Left hindlimb (tissue), 1 donor: ENCODE results near the gene RRP1.

ENCODE experiments used
- DNase-seq: peaks from one replicate; pipeline ENCODE4 v3.0.0-alpha.2; 2018

RRP1 gene

DNA sequence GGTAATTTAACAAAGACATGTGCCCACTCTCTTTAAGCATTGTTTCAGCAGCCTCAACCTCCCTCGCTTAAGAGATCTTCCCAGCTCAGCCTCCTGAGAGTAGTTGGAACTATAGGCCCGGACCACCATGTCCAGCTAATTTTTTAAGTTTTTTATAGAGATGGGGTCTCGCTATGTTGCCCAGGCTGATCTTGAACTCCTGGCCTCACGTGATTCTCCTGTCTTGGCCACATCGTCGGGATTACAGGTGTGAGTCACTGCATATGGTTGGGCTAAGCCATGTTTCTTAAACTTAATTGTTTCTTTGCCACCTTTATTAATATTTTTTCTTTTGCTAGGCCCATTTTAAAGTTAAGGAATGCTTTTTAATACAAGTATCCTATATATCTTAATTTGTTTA lies 57.1 kb downstream of the RRP1 start:
- no peak for DNase-seq

DNA sequence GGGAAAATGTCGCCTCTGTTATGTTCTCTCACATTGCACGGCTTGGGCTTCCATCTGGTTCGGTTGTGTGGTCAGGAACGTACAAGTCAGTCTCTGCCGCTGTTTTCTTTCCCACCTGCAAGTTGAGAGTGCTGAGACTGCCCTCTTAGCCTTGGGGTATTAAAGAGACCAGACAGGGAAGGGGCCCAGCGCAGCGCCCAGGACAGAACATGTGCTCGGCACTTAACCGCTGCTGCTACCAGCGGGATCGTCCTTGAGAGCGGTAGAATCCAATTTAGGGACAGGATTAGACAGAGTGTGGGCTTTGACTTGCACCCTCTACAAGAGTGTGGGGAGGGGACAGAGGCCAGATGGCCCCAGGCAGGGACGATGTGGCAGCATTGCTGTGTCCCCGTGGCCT lies 57.9 kb downstream of the RRP1 start:
- no peak for DNase-seq

DNA sequence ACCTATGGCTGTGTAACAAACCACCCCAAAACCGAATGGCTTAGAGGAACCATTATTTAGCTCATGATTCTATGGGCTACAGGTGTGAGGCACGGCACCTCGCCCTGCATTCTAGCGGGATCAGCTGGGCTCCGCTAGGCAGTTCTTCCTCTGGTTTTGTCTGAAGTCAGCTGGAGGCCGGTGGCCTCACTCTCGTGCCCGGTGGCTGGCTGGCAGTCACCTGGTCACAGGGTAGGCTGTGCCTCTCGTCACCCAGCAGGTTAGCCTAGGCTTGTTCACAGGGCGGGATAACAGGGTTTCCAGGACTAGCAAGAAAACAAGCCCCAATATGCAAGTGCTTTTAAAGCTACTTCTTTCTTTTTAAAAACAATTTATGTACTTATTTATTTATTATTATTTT lies 59.4 kb downstream of the RRP1 start:
- no peak for DNase-seq

DNA sequence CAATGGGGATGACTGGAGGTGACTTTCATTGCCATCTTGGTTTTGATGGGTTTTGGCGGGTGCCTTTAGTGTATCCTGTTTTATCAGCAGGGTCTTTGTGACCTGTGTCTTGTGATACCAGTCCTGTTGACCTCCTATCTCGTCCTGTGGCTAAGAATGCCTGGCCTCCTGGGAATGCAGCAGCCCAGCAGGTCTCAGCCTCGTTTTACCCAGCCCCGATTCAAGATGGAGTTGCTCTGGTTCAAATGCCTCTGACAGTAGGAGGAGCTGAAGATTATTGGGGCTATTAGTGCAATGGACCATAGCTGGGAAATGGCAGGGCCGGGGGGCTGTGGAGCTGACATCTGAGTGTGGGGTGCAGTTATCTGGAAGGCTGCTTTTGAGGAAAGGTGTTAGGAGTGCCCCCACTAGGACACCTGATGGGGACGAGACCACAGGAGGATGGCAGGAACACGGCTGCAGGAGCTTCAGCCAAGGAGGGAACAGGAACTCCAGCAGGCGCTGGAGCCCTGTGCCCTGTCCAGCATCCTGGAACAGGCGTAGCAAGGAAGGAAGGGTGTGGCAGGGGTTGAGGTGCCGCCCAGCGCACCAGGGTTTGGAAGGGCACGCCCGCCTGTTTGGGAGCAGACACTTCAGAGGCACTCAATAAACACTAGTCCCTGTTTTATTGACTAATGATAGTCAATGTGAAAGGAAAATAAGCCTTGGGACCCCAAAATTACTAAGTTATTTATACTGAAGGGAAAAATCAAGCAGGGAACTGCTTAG lies 60.3 kb downstream of the RRP1 start:
- no peak for DNase-seq

DNA sequence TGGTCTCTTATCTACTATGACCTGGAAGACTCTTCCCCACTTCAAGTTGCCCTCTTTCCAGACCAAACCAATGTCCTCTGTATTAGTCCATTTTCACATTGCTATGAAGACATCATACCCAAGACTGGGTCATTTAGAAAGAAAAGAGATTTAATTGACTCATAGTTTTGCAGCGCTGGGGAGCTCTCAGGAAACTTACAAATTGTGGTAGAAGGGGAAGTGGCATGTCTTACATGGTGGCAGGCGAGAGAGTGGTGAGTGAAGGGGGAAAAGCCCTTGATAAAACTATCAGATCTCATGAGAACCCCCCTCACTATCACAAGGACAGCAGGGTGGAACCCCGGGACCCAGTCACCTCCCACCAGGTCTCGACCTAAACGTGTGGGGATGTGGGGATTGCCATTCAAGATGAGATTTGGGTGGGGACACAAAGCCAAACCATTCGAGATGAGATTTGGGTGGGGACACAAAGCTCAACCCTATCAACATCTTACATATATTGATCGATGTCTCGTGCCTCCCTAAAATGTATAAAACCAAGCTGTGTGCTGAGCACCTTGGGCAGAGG lies 61.4 kb downstream of the RRP1 start:
- no peak for DNase-seq

DNA sequence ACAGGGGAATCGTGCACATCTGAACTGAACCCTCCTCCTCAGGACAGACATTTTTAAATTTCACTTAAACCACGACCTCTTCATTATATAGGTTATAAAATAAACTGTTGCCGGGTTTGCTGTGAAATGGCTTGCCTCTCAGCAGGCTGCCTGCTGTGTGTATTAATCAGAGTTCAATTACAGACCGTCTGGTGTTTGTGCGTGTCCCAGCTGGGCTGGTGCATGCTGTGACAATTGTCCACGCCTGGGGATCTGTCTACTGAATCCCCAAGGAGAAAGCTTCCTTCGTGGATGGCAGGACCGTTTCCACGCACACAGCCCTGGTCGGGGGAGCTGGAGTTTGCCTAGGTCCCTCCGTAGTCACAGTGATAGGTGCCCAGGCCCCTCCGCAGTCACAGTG lies 62.2 kb downstream of the RRP1 start:
- no peak for DNase-seq

DNA sequence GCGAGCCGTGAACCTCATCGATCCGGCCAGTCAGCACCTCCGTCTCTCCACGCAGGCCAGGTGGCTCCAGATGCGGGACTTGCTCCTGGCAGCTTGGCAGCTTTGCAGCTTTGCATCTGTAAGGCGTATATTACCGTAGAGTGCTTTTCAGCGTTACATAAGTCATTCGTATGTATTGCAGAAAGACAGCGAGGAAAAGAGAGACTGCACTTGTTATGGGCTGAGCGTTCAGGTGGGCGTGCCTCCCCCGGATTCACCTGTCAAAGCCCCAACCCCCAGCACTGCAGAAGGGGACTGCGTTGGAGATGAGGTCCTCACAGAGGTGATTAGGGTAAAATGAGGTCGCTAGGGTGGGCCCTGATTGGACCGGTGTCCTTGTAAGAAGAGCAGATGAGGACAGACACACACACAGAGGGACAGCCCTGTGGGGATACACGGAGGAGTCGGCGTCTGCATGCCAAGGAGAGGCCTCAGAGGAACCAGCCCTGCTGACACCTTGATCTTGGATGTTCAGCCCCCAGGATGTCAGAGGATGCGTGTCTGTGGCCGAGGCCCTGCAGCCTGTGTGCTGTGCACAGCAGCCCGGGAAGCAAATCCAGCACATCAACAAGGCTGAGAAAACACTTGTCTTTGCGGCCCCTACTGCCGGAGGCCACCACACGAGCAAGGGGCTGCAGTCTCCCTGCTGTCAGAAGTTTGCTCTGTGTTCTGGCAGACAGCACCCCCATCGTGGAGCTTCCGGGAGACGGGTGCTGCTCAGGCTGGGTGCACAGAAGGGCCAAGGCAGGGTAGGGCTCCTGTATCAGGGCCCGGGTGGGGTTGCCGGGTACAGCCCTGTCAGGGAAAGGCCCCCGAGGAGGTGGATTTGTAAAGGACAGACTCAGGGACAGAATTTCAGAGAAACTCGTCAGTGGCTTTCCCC lies 64.7 kb downstream of the RRP1 start:
- no peak for DNase-seq
